BLaER1 (cell line): ENCODE results near the gene HIVEP3.

Source experiments
- H3K27ac ChIP-seq: shearing (Covaris generic); formaldehyde crosslinking; 2 replicates; pipeline ENCODE4 v1.8.1; 2022
- H3K27me3 ChIP-seq: shearing (Covaris generic); formaldehyde crosslinking; 2 replicates; pipeline ENCODE4 v1.8.1; 2022
- H3K36me3 ChIP-seq: shearing (Covaris generic); formaldehyde crosslinking; 2 replicates; pipeline ENCODE4 v1.8.1; 2022
- H3K4me1 ChIP-seq: shearing (Covaris generic); formaldehyde crosslinking; 2 replicates; pipeline ENCODE4 v1.8.1; 2022
- H3K4me2 ChIP-seq: shearing (Covaris generic); formaldehyde crosslinking; 2 replicates; pipeline ENCODE4 v1.8.1; 2022
- H3K4me3 ChIP-seq: shearing (Covaris generic); formaldehyde crosslinking; 2 replicates; pipeline ENCODE4 v1.8.1; 2022
- H3K9ac ChIP-seq: shearing (Covaris generic); formaldehyde crosslinking; 2 replicates; pipeline ENCODE4 v1.8.1; 2022
- H3K9me3 ChIP-seq: shearing (Covaris generic); formaldehyde crosslinking; 2 replicates; pipeline ENCODE4 v1.8.1; 2022
- H4K20me1 ChIP-seq: shearing (Covaris generic); formaldehyde crosslinking; 2 replicates; pipeline ENCODE4 v1.8.1; 2022
- Cebpa-rat ChIP-seq: shearing (Covaris generic); IDR thresholded peaks from 2 replicates; pipeline ENCODE4 v1.8.1; 2022

HIVEP3 gene

GRCh38 chr1:41733725-41734124 lies 185.0 kb downstream of the HIVEP3 start:
- peaks cover 94% of the 10 kb centered on the region for H3K4me1 ChIP-seq
- no peak for TF ChIP-seq Cebpa-rat
- no peak overlapping the region for H3K27ac ChIP-seq
- H3K27me3 ChIP-seq: no peaks in the 10 kb centered on the region
- H3K9me3 ChIP-seq: no peaks in the 10 kb centered on the region; the same call in 1 of the 2 replicates
- no peak overlapping the region for H3K4me3 ChIP-seq
- H3K9ac ChIP-seq: no peak overlapping the region
- H3K4me2 ChIP-seq: no peak overlapping the region
- no peaks in the 10 kb centered on the region for H4K20me1 ChIP-seq
- H3K36me3 ChIP-seq: no peaks in the 10 kb centered on the region

- no peaks in the 10 kb centered on the region for H3K27me3 ChIP-seq
Observed at GRCh38 chr1:41733021-41733420, 185.7 kb downstream of the HIVEP3 start.

GRCh38 chr1:41731516-41732030 lies 187.1 kb downstream of the HIVEP3 start:
- no peaks in the 10 kb centered on the region for H3K36me3 ChIP-seq
- no peaks in the 10 kb centered on the region; the same call in 1 of the 2 replicates for H3K9me3 ChIP-seq
- peak overlapping the region; percentile 86 for H3K4me2 ChIP-seq
- H3K4me1 ChIP-seq: peaks cover 94% of the 10 kb centered on the region
- TF ChIP-seq Cebpa-rat: no peak
- no peaks in the 10 kb centered on the region for H3K27me3 ChIP-seq
- H3K9ac ChIP-seq: no peak overlapping the region
- no peaks in the 10 kb centered on the region for H4K20me1 ChIP-seq
- no peak overlapping the region for H3K27ac ChIP-seq
- no peak overlapping the region for H3K4me3 ChIP-seq

More at GRCh38 chr1:41733021-41733420, 185.7 kb downstream of the HIVEP3 start:
- H3K27ac ChIP-seq: no peak overlapping the region
- peaks cover 94% of the 10 kb centered on the region for H3K4me1 ChIP-seq
- H4K20me1 ChIP-seq: no peaks in the 10 kb centered on the region
- H3K4me3 ChIP-seq: no peak overlapping the region
- H3K36me3 ChIP-seq: no peaks in the 10 kb centered on the region
- no peak for TF ChIP-seq Cebpa-rat
- H3K9me3 ChIP-seq: no peaks in the 10 kb centered on the region; the same call in 1 of the 2 replicates
- H3K4me2 ChIP-seq: peak overlapping the region; percentile 35
- no peak overlapping the region for H3K9ac ChIP-seq

- no peak overlapping the region for H3K9ac ChIP-seq
- H3K4me2 ChIP-seq: peak overlapping the region; percentile 86
Observed at GRCh38 chr1:41730806-41731205, 187.9 kb downstream of the HIVEP3 start.

GRCh38 chr1:41728403-41729202 lies 190.1 kb downstream of the HIVEP3 start:
- Histone ChIP-seq H3K27ac (peak overlapping the region; percentile 85), H3K9me3 (no peaks in the 10 kb centered on the region; the same call in 1 of the 2 replicates), H3K36me3 (no peaks in the 10 kb centered on the region), H3K4me1 (peaks cover 93% of the 10 kb centered on the region), H3K27me3 (no peaks in the 10 kb centered on the region), H3K9ac (peak overlapping the region; percentile 68; the same call in 1 of the 2 replicates), H4K20me1 (no peaks in the 10 kb centered on the region), H3K4me3 (no peak overlapping the region), H3K4me2 (peak overlapping the region; percentile 86)
- no peak for TF ChIP-seq Cebpa-rat

More at GRCh38 chr1:41730806-41731205, 187.9 kb downstream of the HIVEP3 start:
- TF ChIP-seq Cebpa-rat: no peak
- Histone ChIP-seq H3K27ac (peak overlapping the region; percentile 85; the same call in 1 of the 2 replicates), H3K36me3 (no peaks in the 10 kb centered on the region), H3K4me3 (no peak overlapping the region), H3K9me3 (no peaks in the 10 kb centered on the region; the same call in 1 of the 2 replicates), H3K27me3 (no peaks in the 10 kb centered on the region), H3K4me1 (peaks cover 94% of the 10 kb centered on the region), H4K20me1 (no peaks in the 10 kb centered on the region)

- H3K36me3 ChIP-seq: no peaks in the 10 kb centered on the region
- peak overlapping the region; percentile 43 for H3K4me3 ChIP-seq
- H3K4me1 ChIP-seq: peaks cover 93% of the 10 kb centered on the region
- peak overlapping the region; percentile 86 for H3K4me2 ChIP-seq
- no peaks in the 10 kb centered on the region; the same call in 1 of the 2 replicates for H3K9me3 ChIP-seq
- no peak for TF ChIP-seq Cebpa-rat
- peak overlapping the region; percentile 68 for H3K9ac ChIP-seq
- H3K27ac ChIP-seq: peak overlapping the region; percentile 85
- H4K20me1 ChIP-seq: no peaks in the 10 kb centered on the region
- H3K27me3 ChIP-seq: no peaks in the 10 kb centered on the region
Observed at GRCh38 chr1:41727749-41728115, 191.0 kb downstream of the HIVEP3 start.

- Histone ChIP-seq H3K4me2 (peak overlapping the region; percentile 86), H4K20me1 (no peaks in the 10 kb centered on the region), H3K27ac (peak overlapping the region; percentile 85), H3K4me1 (peaks cover 90% of the 10 kb centered on the region), H3K9me3 (no peaks in the 10 kb centered on the region; the same call in 1 of the 2 replicates), H3K27me3 (no peaks in the 10 kb centered on the region), H3K36me3 (no peaks in the 10 kb centered on the region), H3K9ac (peak overlapping the region; percentile 68), H3K4me3 (peak overlapping the region; percentile 43)
- TF ChIP-seq Cebpa-rat: no peak
Observed at GRCh38 chr1:41726899-41727748, 191.6 kb downstream of the HIVEP3 start.

- H4K20me1 ChIP-seq: no peaks in the 10 kb centered on the region
- H3K9ac ChIP-seq: no peak overlapping the region
Observed at GRCh38 chr1:41726292-41726691, 192.4 kb downstream of the HIVEP3 start.

GRCh38 chr1:41724926-41725325 lies 193.8 kb downstream of the HIVEP3 start:
- Histone ChIP-seq H3K36me3 (no peaks in the 10 kb centered on the region), H3K4me1 (peaks cover 87% of the 10 kb centered on the region), H3K9me3 (no peaks in the 10 kb centered on the region), H3K4me2 (no peak overlapping the region), H3K27me3 (no peaks in the 10 kb centered on the region), H3K4me3 (no peak overlapping the region), H3K27ac (no peak overlapping the region), H4K20me1 (no peaks in the 10 kb centered on the region), H3K9ac (no peak overlapping the region)
- TF ChIP-seq Cebpa-rat: no peak

More at GRCh38 chr1:41726292-41726691, 192.4 kb downstream of the HIVEP3 start:
- Histone ChIP-seq H3K27me3 (no peaks in the 10 kb centered on the region), H3K4me2 (peak overlapping the region; percentile 86), H3K4me3 (no peak overlapping the region), H3K27ac (peak overlapping the region; percentile 85), H3K36me3 (no peaks in the 10 kb centered on the region), H3K4me1 (peaks cover 90% of the 10 kb centered on the region), H3K9me3 (no peaks in the 10 kb centered on the region)
- no peak for TF ChIP-seq Cebpa-rat
